C4-2B (cell line): ENCODE data around the gene HIF3A.

Experiments
- H3K27ac ChIP-seq: fragments of 450-650 bp; 2 replicates; pipeline ENCODE4 v1.5.1; 2017
- CTCF ChIP-seq: fragments of 450-650 bp; conservative IDR thresholded peaks from 2 replicates; pipeline ENCODE4 v1.5.1; 2017; ENCODE audit warnings: mild to moderate bottlenecking
- ZFX ChIP-seq: fragments of 450-650 bp; IDR thresholded peaks from 2 replicates; pipeline ENCODE4 v1.6.1; 2017

Gene HIF3A

DNA sequence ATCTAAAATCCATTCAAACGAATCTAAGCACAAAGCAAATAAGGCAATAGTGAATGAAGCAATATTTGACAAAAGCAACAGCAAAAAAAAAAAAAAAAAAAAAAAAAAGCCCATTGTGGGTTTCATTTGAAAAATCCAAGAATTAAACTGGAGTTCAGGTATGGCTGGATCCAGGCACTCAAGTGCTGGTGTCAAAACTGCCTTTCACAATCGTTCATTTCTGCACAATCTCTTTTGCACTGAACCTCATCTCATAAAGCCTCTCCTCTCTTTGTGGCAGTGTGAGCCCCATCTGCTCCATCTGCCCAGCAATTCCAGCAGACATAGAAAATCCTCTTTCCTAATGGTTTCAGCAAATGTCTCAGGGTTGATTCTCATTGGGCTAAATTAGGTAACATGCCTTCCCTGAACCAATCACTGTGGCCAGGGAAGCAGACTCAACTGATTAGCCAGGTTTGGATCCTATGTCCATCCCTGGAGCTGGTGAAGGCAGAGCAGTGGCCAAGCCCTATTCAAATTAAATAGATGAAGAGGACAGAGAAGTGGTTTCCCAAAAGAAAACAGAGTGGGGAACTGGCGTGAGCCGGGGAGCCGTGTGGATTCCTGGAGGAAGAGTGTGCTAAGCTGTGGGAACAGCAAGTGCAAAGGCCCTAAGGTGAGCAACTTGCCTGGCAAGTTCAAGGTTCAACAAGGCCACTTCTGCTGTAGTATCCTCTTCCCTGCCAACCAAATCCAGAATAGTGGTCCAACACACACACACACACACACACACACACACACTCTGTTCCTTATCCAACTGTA lies 1.2 kb upstream of the HIF3A start:
- TF ChIP-seq CTCF (no peak), ZFX (no peak)
- no peak overlapping the region for H3K27ac ChIP-seq

GRCh38 chr19:46296202-46296480 lies 701 bp upstream of the HIF3A start:
- no peak for TF ChIP-seq CTCF
- no peak for TF ChIP-seq ZFX
- no peak overlapping the region for H3K27ac ChIP-seq

DNA sequence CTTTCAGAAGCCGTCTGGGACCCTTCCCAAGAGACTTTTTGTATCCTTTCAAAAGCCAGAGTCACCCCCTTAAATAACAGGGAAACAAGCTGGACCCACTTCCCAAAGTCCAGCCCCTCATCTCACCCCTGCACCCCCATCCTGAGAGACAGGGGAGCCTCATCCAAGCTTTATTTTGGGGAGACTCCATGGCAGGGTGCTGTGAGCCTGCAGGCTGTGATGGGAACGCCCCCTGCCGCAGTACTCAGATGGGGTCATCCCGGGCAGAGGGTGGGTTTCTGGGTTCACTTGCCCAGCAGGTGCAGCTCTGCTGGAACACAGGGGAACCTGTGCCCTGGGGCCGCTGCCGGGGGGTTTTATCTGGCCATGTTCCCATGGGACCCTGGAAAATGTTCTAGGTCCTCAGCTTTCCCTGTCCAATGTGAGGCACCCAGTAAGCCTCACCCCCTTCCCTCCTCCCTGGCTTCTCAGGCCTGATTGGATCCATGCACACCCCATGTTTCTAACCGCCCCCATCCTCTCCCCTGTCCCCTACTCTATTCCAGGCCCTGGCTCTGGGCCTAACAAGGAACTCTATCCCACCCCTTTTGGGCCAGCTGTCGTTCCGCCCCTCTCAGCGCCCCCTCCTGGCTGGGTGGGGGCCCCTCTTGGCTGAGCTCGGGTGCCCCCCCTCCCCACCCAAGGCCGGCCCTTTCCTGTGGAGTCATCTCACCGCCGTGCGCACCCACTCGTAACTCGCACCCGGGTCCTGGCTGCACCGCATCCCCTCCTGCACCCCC lies 1.0 kb downstream of the HIF3A start:
- peak overlapping the region; percentile 37; the same call in 1 of the 2 replicates for H3K27ac ChIP-seq
- TF ChIP-seq ZFX (no peak), CTCF (no peak)

- TF ChIP-seq ZFX = no peak
- TF ChIP-seq CTCF = no peak
- peak overlapping the region; percentile 37 for H3K27ac ChIP-seq
Measured at GRCh38 chr19:46298479-46299003, 1.7 kb downstream of the HIF3A start.

GRCh38 chr19:46299004-46299509 lies 2.2 kb downstream of the HIF3A start:
- peak overlapping the region; percentile 37 for H3K27ac ChIP-seq
- TF ChIP-seq ZFX (no peak), CTCF (no peak)

- TF ChIP-seq ZFX = no peak
- TF ChIP-seq CTCF = no peak
- peak overlapping the region; percentile 37 for H3K27ac ChIP-seq
Measured at GRCh38 chr19:46299695-46300094, 2.9 kb downstream of the HIF3A start.

DNA sequence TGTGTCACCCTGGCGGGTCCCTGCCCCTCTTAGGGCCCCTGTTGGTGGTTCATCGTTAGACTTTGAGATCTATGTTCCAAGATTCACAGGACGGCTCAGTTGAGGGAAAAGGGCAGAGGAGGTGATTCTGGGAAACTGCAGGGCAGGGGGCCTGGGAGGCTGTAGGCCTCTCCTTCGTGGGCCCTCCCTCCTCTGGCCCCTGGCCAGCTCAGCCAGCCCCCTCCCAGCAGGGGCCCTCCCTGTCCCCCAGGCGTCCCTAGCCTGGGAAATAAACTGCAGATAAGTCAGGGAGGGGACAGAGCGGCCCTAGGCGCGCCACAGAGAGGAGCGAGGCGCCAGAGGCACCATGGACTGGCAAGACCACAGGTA lies 6.5 kb downstream of the HIF3A start:
- TF ChIP-seq CTCF (no peak), ZFX (no peak)
- no peak overlapping the region for H3K27ac ChIP-seq
